Right ventricle myocardium superior (tissue), 1 donor: ENCODE measurements around the gene ZNF778. TPM values are rescaled to one million over a fixed set of nuclear protein-coding genes. Genes with fewer than 3 reads are reported as not detected.
"Not testable (repeated sequence)": the region's sequence is repeated elsewhere in the genome, so short reads cannot be mapped to it uniquely, and the experiment has no call there.

Source experiments
- ATAC-seq: fragments of 200-7000 bp; cut with Tn5 transposase; one replicate; pipeline ENCODE4 v1.9.1; 2020; ENCODE audit warnings: mild to moderate bottlenecking; ENCODE audit not compliant: poor library complexity
- DNase-seq: peaks from one replicate; pipeline ENCODE4 v3.0.0-alpha.2; 2020
- intact Hi-C: fragments of 100-400 bp; cut with DNase I; formaldehyde crosslinking; loops from one replicate; pipeline ENCODE4 v1.11.2; 2022
- total RNA-seq: library from RNA; stranded (reverse); fragmentation: NEBNext Ultra II Directional; extraction: Animal tissue kit (Norgen Biotek cat#: 25700); gene quantifications from one replicate; pipeline ENCODE4 v1.2.1, GENCODE V29; 2021
- donor health status: DM: no; HTN: yes; CAD: no; lungs with severe emphysema.

Gene ZNF778
- total RNA-seq, 1 donor from 2014 or later, result 9.9 TPM

GRCh38 chr16:89241187-89242007 lies 23.9 kb downstream of the ZNF778 start:
- DNase-seq, result peak; percentile 74
- ATAC-seq, result peak; percentile 75
- intact Hi-C loops, result no loop called here

GRCh38 chr16:89242795-89243200 lies 25.3 kb downstream of the ZNF778 start:
- no peak for ATAC-seq
- DNase-seq, result no peak
- intact Hi-C loops, result no loop called here

- ATAC-seq (no peak), DNase-seq (no peak)
- intact Hi-C loops, result no loop called here
These were observed 26.2 kb downstream of the ZNF778 start for GRCh38 chr16:89243664-89244063.

GRCh38 chr16:89244264-89244663 lies 26.8 kb downstream of the ZNF778 start:
- ATAC-seq, DNase-seq, intact Hi-C loops: not testable (repeated sequence)

GRCh38 chr16:89244754-89245153 lies 27.3 kb downstream of the ZNF778 start:
- intact Hi-C loops, result no loop called here
- DNase-seq (no peak), ATAC-seq (no peak)

DNA sequence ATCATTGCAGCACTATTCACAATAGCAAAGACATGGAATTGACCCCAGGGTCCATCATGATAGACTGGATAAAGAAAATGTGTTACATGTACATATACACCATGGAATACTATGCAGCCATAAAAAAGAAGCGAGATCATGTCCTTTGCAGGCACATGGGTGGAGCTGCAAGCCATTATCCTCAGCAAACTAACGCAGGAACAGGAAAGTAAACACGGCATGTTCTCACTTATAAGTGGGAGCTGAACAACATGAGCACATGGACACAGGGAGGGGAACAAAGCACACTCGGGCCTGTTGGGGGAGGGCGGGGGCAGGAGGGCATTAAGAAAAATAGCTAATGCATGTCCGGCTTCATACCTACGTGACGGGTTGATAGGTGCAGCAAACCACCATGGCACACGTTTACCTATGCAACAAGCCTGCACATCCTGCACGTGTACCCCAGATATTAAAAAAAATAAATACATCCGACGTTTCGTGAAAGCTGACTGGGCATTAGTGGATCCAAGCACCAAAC lies 28.9 kb downstream of the ZNF778 start:
- no peak for ATAC-seq
- no peak for DNase-seq
- intact Hi-C loops, result no loop called here

DNA sequence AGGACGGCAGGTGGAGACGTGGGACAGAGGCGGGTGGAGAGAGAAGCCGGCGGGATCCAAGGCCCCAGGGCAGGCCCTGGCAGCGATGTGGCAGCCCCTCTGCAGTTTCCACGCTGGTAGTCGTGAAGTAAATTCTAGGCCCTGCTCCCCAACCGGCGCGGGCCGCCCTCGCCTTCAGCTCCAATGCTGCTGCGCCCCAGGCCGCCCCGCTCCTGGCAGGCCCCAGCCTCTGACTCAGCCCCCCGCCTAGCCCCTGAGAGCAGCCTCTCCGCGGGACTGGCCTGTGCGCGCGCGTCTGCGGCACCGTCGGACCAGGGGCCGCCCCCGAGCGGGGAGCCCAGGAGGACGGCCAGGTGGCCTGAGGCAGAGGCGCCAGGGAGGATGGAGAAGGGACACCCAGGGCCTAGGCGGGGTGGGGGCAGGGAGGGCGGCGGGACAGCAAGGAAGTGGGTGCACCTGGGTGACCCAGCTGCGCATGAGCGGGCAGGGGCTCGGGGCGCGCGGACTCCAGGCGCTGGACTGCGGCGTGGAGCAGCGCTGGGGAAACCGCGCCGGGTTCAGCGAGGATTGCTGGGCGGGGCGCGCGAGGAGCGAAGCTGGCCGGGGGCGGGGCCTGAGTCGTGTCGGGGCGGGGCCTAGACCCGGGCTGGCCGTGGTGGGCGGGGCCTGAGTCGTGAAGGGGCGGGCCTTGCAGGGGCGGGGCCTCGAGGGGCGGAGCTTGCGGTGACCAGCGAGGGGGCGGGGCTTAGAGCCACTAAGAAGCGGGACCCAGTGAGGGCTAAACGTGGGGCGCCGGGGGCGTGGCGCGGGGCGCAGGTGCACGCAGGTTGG lies 29.6 kb downstream of the ZNF778 start:
- intact Hi-C loops, result no loop called here
- DNase-seq (peak; percentile 93), ATAC-seq (peak; percentile 98)

- DNase-seq, intact Hi-C loops: not testable (repeated sequence)
- ATAC-seq, result peak; percentile 51
These were observed 30.2 kb downstream of the ZNF778 start for GRCh38 chr16:89247734-89248075.

- intact Hi-C loops, result no loop called here
- no peak for ATAC-seq
These were observed 30.9 kb downstream of the ZNF778 start for GRCh38 chr16:89248196-89248982.

DNA sequence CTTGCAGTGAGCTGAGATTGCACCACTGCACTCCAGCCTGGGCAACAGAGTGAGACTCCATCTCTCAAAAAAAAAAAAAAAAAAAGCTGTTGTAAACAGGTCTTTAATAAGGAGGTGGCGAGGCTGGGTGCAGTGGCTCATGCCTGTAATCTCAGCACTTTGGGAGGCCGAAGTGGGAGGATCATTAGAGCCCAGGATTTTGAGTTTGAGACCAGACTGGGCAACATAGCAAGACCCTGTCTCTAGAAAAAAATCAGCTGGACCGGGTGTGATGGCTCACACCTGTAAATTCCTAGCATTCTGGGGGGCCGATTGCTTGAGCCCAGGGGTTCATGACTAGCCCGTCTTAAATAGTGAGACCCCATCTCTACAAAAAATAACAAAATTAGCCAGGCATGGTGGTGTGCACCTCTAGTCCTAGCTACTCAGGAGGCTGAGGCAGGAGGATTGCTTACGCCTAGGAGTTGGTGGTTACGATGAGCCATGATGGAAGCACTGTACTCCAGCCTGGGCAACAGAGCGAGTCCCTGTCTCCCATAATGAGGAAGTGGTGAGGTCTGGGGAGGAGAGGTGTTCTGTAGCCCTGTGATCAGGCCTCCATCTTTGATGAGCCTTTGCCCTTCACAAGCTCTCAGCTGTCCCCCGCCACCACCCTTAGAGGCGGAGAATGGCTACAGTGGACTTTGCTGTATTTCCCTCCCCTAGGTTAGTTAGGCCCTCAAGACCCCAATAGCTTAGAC lies 36.2 kb downstream of the ZNF778 start:
- ATAC-seq (no peak), DNase-seq (no peak)
- intact Hi-C loops, result no loop called here

More at GRCh38 chr16:89248196-89248982, 30.9 kb downstream of the ZNF778 start:
- no peak for DNase-seq

- ATAC-seq, result peak; percentile 86
- intact Hi-C loops, result no loop called here
These were observed 39.2 kb downstream of the ZNF778 start for GRCh38 chr16:89256651-89257254.

DNA sequence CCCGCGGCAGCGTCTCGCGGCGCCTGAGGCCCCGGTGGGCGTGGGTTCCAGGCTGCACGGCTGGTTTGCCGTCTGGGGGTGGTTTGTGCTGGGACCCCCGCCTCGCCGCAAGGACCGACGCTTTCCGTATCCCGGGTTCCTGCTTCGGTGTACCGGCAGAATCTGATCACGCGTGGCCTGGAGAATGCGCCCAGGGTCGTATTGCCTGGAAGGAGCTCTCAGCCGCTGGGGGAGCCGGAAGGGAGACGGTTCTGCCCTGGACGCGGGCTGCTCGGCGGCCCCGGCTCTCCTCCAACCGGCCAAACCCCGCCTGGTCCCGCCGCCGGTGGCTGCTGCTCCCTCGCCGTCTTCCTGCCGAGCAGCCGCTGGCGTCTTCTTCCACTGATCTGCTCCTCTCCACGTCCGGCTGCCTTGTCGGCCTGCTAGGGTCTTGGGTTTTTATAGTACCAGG lies 39.8 kb downstream of the ZNF778 start:
- intact Hi-C loops, result no loop called here
- DNase-seq, result no peak
- ATAC-seq, result peak; percentile 60

More at GRCh38 chr16:89256651-89257254, 39.2 kb downstream of the ZNF778 start:
- no peak for DNase-seq

DNA sequence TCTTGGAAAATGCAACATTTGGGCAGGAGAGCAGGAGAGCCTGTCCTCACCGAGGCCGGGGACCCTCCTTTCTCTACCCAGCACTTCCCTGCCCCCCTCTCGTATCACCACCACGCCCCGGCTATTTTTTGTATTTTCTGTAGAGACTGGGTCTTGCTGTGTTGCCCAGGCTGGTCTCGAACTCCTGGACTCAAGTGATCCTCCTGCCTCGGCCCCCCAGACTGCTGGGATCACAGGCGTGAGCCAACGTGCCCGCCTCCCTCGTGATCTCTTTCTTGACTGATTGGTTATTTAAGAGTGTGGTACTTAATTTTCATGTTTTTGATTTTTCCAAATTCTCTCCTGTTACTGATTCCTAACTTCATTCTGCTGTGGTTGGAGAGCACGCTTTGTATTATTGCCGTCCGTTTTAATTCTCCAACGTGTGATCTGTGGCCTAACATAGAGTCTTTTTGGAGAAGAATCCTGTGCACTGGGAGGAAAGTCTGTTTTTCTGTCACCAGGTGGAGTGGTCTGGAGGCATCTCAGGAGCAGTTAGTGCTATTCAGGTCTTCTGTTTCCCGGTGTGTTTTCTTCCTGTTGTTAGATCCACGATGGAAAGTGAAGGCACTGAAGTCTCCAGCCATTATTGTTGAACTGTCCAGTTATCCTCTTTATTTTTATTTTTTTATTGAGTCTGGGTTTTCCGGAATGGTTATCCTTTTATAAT lies 40.4 kb downstream of the ZNF778 start:
- DNase-seq (peak; percentile 37), ATAC-seq (no peak)
- intact Hi-C loops, result no loop called here

GRCh38 chr16:89259901-89260300 lies 42.4 kb downstream of the ZNF778 start:
- DNase-seq, ATAC-seq, intact Hi-C loops: not testable (repeated sequence)

- ATAC-seq (no peak), DNase-seq (peak; percentile 21)
- intact Hi-C loops, result no loop called here
These were observed 44.4 kb downstream of the ZNF778 start for GRCh38 chr16:89261691-89262563.
